Neuronal stem cell (in vitro differentiated cells): Measurements from ENCODE around the gene SORCS2.

Experiments used
- DNase-seq: peaks from one replicate; pipeline ENCODE4 v3.0.0-alpha.2; 2013; ENCODE audit warnings: low spot score
- H2AFZ ChIP-seq: one replicate; pipeline ENCODE4 v1.6.1; 2013; ENCODE audit warnings: mild to moderate bottlenecking, low read length, inconsistent platforms
- H2AK5ac ChIP-seq: 2 replicates; pipeline ENCODE4 v1.6.1; 2013; ENCODE audit warnings: low read depth, mild to moderate bottlenecking, inconsistent platforms, low read length, moderate library complexity, mixed read lengths
- H2BK120ac ChIP-seq: 2 replicates; pipeline ENCODE4 v1.6.1; 2013; ENCODE audit warnings: low read depth, mild to moderate bottlenecking, inconsistent platforms, low read length, moderate library complexity, mixed read lengths
- H2BK12ac ChIP-seq: one replicate; pipeline ENCODE4 v1.6.1; 2013; ENCODE audit warnings: low read length, inconsistent platforms
- H2BK15ac ChIP-seq: 2 replicates; pipeline ENCODE4 v1.6.1; 2013; ENCODE audit warnings: mild to moderate bottlenecking, low read length, inconsistent platforms, mixed read lengths
- H2BK5ac ChIP-seq: one replicate; pipeline ENCODE4 v1.6.1; 2013; ENCODE audit warnings: inconsistent platforms, mild to moderate bottlenecking, low read length, moderate library complexity
- H3K14ac ChIP-seq: one replicate; pipeline ENCODE4 v1.6.1; 2013; ENCODE audit warnings: low read length, inconsistent platforms
- H3K18ac ChIP-seq: 2 replicates; pipeline ENCODE4 v1.6.1; 2013; ENCODE audit warnings: low read length, inconsistent platforms
- H3K23ac ChIP-seq: 2 replicates; pipeline ENCODE4 v1.6.1; 2013; ENCODE audit warnings: low read depth, mild to moderate bottlenecking, mixed read lengths, low read length, inconsistent platforms; ENCODE audit not compliant: poor library complexity
- H3K27ac ChIP-seq: replicated peaks from 3 replicates; pipeline ENCODE4 v1.5.1; 2013; ENCODE audit warnings: low read length, inconsistent platforms
- H3K27me3 ChIP-seq, 3 experiments: 2 replicates each; pipeline ENCODE4 v1.6.1; 2013; ENCODE audit warnings: low read length in 3 of 3, mild to moderate bottlenecking in 2 of 3, inconsistent platforms in 1 of 3, low read depth in 1 of 3, mixed read lengths in 1 of 3, moderate library complexity in 1 of 3; ENCODE audit not compliant: control insufficient read depth in 3 of 3, insufficient read depth in 3 of 3
- H3K36me3 ChIP-seq, 2 donors: replicated peaks in 1 of 2; 2 replicates each; pipeline ENCODE4 v1.6.1; 2013; ENCODE audit warnings: low read length in 2 of 2; ENCODE audit not compliant: control insufficient read depth in 2 of 2, insufficient read depth in 2 of 2
- H3K4ac ChIP-seq: 2 replicates; pipeline ENCODE4 v1.6.1; 2013; ENCODE audit warnings: inconsistent platforms, mild to moderate bottlenecking, low read length, moderate library complexity
- H3K4me1 ChIP-seq, 2 donors: 1 replicate in 1 of 2; 2 replicates in 1 of 2; pipeline ENCODE4 v1.6.1; 2013; ENCODE audit warnings: low read length in 2 of 2, low read depth in 1 of 2; ENCODE audit not compliant: control insufficient read depth in 2 of 2, insufficient read depth in 1 of 2
- H3K4me2 ChIP-seq: one replicate; pipeline ENCODE4 v1.6.1; 2013; ENCODE audit warnings: mild to moderate bottlenecking, low read length, inconsistent platforms; ENCODE audit not compliant: insufficient read depth, poor library complexity, severe bottlenecking
- H3K4me3 ChIP-seq, 2 donors: 2 replicates each; pipeline ENCODE4 v1.5.1; 2013; ENCODE audit warnings: low read length in 2 of 2, mild to moderate bottlenecking in 2 of 2, inconsistent platforms in 1 of 2, moderate library complexity in 1 of 2
- H3K79me1 ChIP-seq: one replicate; pipeline ENCODE4 v1.6.1; 2013; ENCODE audit warnings: low read depth, mild to moderate bottlenecking, inconsistent platforms, low read length, moderate library complexity
- H3K9ac ChIP-seq: one replicate; pipeline ENCODE4 v1.6.1; 2013; ENCODE audit warnings: mild to moderate bottlenecking, low read depth, low read length, inconsistent platforms; ENCODE audit not compliant: poor library complexity
- H3K9me3 ChIP-seq, 2 donors: replicated peaks in 1 of 2; 2 replicates each; pipeline versions ENCODE3 to v1.6.1; 2013; ENCODE audit warnings: low read length in 2 of 2, mild to moderate bottlenecking in 2 of 2, inconsistent platforms in 1 of 2, low read depth in 1 of 2, mixed read lengths in 1 of 2, moderate library complexity in 1 of 2; ENCODE audit not compliant: control insufficient read depth in 2 of 2, insufficient read depth in 1 of 2
- H4K8ac ChIP-seq: one replicate; pipeline ENCODE4 v1.6.1; 2013; ENCODE audit warnings: low read depth, mild to moderate bottlenecking, inconsistent platforms, low read length, moderate library complexity
- H4K91ac ChIP-seq: one replicate; pipeline ENCODE4 v1.6.1; 2013; ENCODE audit warnings: low read length, low read depth, mild to moderate bottlenecking, inconsistent platforms; ENCODE audit not compliant: poor library complexity
- WGBS, 2 donors: extraction: QIAGEN DNeasy Blood & Tissue Kit; methylation state at CpG; one replicate each; pipeline ENCODE4 v1.1.7; 2013; ENCODE audit warnings: missing lambda C conversion rate in 2 of 2, mixed read lengths in 1 of 2; ENCODE audit not compliant: insufficient read length in 2 of 2, insufficient replicate concordance in 1 of 2; ENCODE audit errors: extremely low coverage in 2 of 2; 5-methylcytosine and 5-hydroxymethylcytosine counted together

The SORCS2 gene

GRCh38 chr4:7187691-7188090, 4.6 kb upstream of the SORCS2 start:
- Histone ChIP-seq H3K4me2 (no peak overlapping the region), H2AK5ac (peak overlapping the region; percentile 41), H3K9ac (no peak overlapping the region), H3K4ac (no peak overlapping the region), H3K79me1 (no peaks in the 10 kb centered on the region), H4K8ac (no peak overlapping the region), H2BK120ac (no peak overlapping the region), H2AFZ (no peak overlapping the region), H3K4me1 (peaks cover 0 to 8% of the 10 kb centered on the region in 2 donors), H3K36me3 (no peaks in the 10 kb centered on the region), H3K4me3 (no peak overlapping the region), H3K9me3 (no peaks in the 10 kb centered on the region), H3K23ac (no peak overlapping the region), H3K14ac (no peak overlapping the region), H2BK15ac (no peak overlapping the region), H3K18ac (no peak overlapping the region), H2BK12ac (no peak overlapping the region), H4K91ac (no peak overlapping the region), H2BK5ac (no peak overlapping the region), H3K27me3 (peaks cover 0 to 47% (median under 1%) of the 10 kb centered on the region in 3 experiments), H3K27ac (no peak overlapping the region)
- DNase-seq, result no peak
- WGBS, 2 donors, result no CpG with 5 or more reads among the region's 7 CpGs

- no peak overlapping the region for H3K4ac ChIP-seq
- H3K23ac ChIP-seq, result no peak overlapping the region
- no peak overlapping the region for H3K9ac ChIP-seq
- H2BK5ac ChIP-seq, result peak overlapping the region; percentile 11
- H2BK120ac ChIP-seq, result no peak overlapping the region
- H3K18ac ChIP-seq, result peak overlapping the region; percentile 31
- no peak overlapping the region for H2BK15ac ChIP-seq
- no peak overlapping the region for H3K4me2 ChIP-seq
- DNase-seq, result no peak
- peak overlapping the region; percentile 77 for H2AK5ac ChIP-seq
- WGBS, 2 donors, result no CpG with 5 or more reads among the region's 12 CpGs
- H3K4me3 ChIP-seq, result no peak overlapping the region
- peaks cover 0 to 61% (median 13%) of the 10 kb centered on the region in 3 experiments for H3K27me3 ChIP-seq
- H2AFZ ChIP-seq, result no peak overlapping the region
- peaks cover 2 to 14% of the 10 kb centered on the region in 2 donors for H3K4me1 ChIP-seq
- H4K8ac ChIP-seq, result no peak overlapping the region
- no peak overlapping the region for H3K14ac ChIP-seq
- H3K79me1 ChIP-seq, result peaks cover 4% of the 10 kb centered on the region
- no peak overlapping the region for H3K27ac ChIP-seq
- no peaks in the 10 kb centered on the region for H3K36me3 ChIP-seq
- H3K9me3 ChIP-seq, result no peaks in the 10 kb centered on the region
- H2BK12ac ChIP-seq, result no peak overlapping the region
- H4K91ac ChIP-seq, result no peak overlapping the region
These were observed 3.3 kb upstream of the SORCS2 start for GRCh38 chr4:7189066-7189465.

- Histone ChIP-seq H3K36me3 (no peaks in the 10 kb centered on the region), H3K23ac (no peak overlapping the region), H3K79me1 (peaks cover 4% of the 10 kb centered on the region), H3K27ac (no peak overlapping the region), H3K9ac (no peak overlapping the region), H3K18ac (no peak overlapping the region), H2BK120ac (no peak overlapping the region), H2BK5ac (no peak overlapping the region), H3K4me3 (no peak overlapping the region), H3K27me3 (peaks cover 0 to 67% (median 16%) of the 10 kb centered on the region in 3 experiments), H3K14ac (no peak overlapping the region), H2AK5ac (no peak overlapping the region), H2AFZ (no peak overlapping the region), H2BK15ac (no peak overlapping the region), H3K9me3 (no peaks in the 10 kb centered on the region), H2BK12ac (no peak overlapping the region), H3K4me1 (peaks cover 2 to 19% of the 10 kb centered on the region in 2 donors), H4K91ac (no peak overlapping the region), H3K4me2 (no peak overlapping the region), H4K8ac (no peak overlapping the region), H3K4ac (no peak overlapping the region)
- no peak for DNase-seq
- WGBS, 2 donors, result no CpG with 5 or more reads among the region's 11 CpGs
These were observed 2.7 kb upstream of the SORCS2 start for GRCh38 chr4:7189475-7190277.

- no peak overlapping the region for H3K9ac ChIP-seq
- peaks cover 2 to 20% of the 10 kb centered on the region in 2 donors for H3K4me1 ChIP-seq
- H3K27me3 ChIP-seq, result peaks cover 0 to 73% (median 16%) of the 10 kb centered on the region in 3 experiments
- no peak overlapping the region for H2AK5ac ChIP-seq
- no peak overlapping the region for H3K4me3 ChIP-seq
- H2AFZ ChIP-seq, result no peak overlapping the region
- H3K18ac ChIP-seq, result no peak overlapping the region
- H3K27ac ChIP-seq, result no peak overlapping the region
- H3K23ac ChIP-seq, result no peak overlapping the region
- no peak overlapping the region for H3K4me2 ChIP-seq
- no peaks in the 10 kb centered on the region for H3K36me3 ChIP-seq
- H2BK120ac ChIP-seq, result no peak overlapping the region
- H2BK5ac ChIP-seq, result no peak overlapping the region
- H3K79me1 ChIP-seq, result peaks cover 4% of the 10 kb centered on the region
- H4K8ac ChIP-seq, result no peak overlapping the region
- H3K4ac ChIP-seq, result no peak overlapping the region
- no CpG with 5 or more reads among the region's 2 CpGs for WGBS, 2 donors
- DNase-seq, result no peak
- H3K14ac ChIP-seq, result no peak overlapping the region
- H4K91ac ChIP-seq, result no peak overlapping the region
- H3K9me3 ChIP-seq, result no peaks in the 10 kb centered on the region
- no peak overlapping the region for H2BK12ac ChIP-seq
- H2BK15ac ChIP-seq, result no peak overlapping the region
These were observed 2.1 kb upstream of the SORCS2 start for GRCh38 chr4:7190278-7190594.
